Glomerular endothelial cell (primary cell): Measurements from ENCODE around the gene CAB39. TPM values are rescaled to one million over a fixed set of nuclear protein-coding genes. Genes with fewer than 3 reads are reported as not detected.

Experiments
- total RNA-seq: library from RNA; depleted of rRNA; stranded (reverse); fragments of >200 nt; gene quantifications from 2 replicates; pipeline ENCODE4 v1.2.3, GENCODE V29; 2015

The CAB39 gene
- total RNA-seq, 1 donor from 2014 or later: 70.9 TPM

Other genes with a start within 250 kb of the CAB39 start
- 47.2 and 91.2 TPM in 2 replicates for gene ITM2C, start 152.1 kb downstream of the CAB39 start, total RNA-seq
- gene GPR55, start 212.4 kb downstream of the CAB39 start, total RNA-seq: not detected in 2 replicates